Stimulated activated naive CD8-positive, alpha-beta T cell treated with anti-CD3 and anti-CD28 coated beads, Interleukin-15, amount 100 ng/mL, for 72 hours (primary cell): ENCODE results near the gene UFSP2.
A peak's percentile ranks its signal among the peaks of the same experiment; 100 is the strongest.

Source experiments
- ATAC-seq: fragments of 150-1000 bp; cut with Tn5 transposase; 2 replicates; pipeline ENCODE4 v1.10.0; 2021; ENCODE audit warnings: mild to moderate bottlenecking, moderate library complexity
- DNase-seq, 2 donors: peaks; one replicate each; pipeline ENCODE4 v3.0.0; 2021 to 2022
- H3K27ac Mint-ChIP-seq, 2 donors: one replicate each; pipeline ENCODE4 v1.8.0; 2022; ENCODE audit warnings: mild to moderate bottlenecking in 2 of 2, mixed read lengths in 2 of 2, moderate library complexity in 2 of 2
- H3K27me3 Mint-ChIP-seq: one replicate; pipeline ENCODE4 v1.8.0; 2022; ENCODE audit warnings: mixed read lengths
- H3K4me1 Mint-ChIP-seq: one replicate; pipeline ENCODE4 v1.8.0; 2022; ENCODE audit warnings: mild to moderate bottlenecking, mixed read lengths
- H3K4me3 Mint-ChIP-seq, 2 donors: one replicate each; pipeline ENCODE4 v1.8.0; 2022; ENCODE audit warnings: mild to moderate bottlenecking in 2 of 2, mixed read lengths in 2 of 2, moderate library complexity in 1 of 2
- H3K9me3 Mint-ChIP-seq, 2 donors: one replicate each; pipeline ENCODE4 v1.8.0; 2022; ENCODE audit warnings: mixed read lengths in 2 of 2

Gene UFSP2

GRCh38 chr4:185357733-185358440 lies 67.9 kb downstream of the UFSP2 start:
- Mint-ChIP-seq H3K4me1 (no peaks in the 10 kb centered on the region), H3K9me3 (no peaks in the 10 kb centered on the region), H3K27me3 (no peaks in the 10 kb centered on the region), H3K27ac (no peak overlapping the region), H3K4me3 (no peak overlapping the region)
- no peak for ATAC-seq
- no peak for DNase-seq

- H3K9me3 Mint-ChIP-seq = no peaks in the 10 kb centered on the region
- H3K27ac Mint-ChIP-seq = peak overlapping the region; percentile 19 to 41
- DNase-seq = no peak
- H3K4me3 Mint-ChIP-seq = no peak overlapping the region
- no peaks in the 10 kb centered on the region for H3K27me3 Mint-ChIP-seq
- no peak for ATAC-seq
- no peaks in the 10 kb centered on the region for H3K4me1 Mint-ChIP-seq
Observed at GRCh38 chr4:185357211-185357610, 68.6 kb downstream of the UFSP2 start.

GRCh38 chr4:185352741-185353140 lies 73.0 kb downstream of the UFSP2 start:
- ATAC-seq = no peak
- peak overlapping the region in 1 of 2 donors; percentile 78 for H3K27ac Mint-ChIP-seq
- no peak overlapping the region for H3K4me3 Mint-ChIP-seq
- no peaks in the 10 kb centered on the region for H3K4me1 Mint-ChIP-seq
- DNase-seq = no peak
- H3K27me3 Mint-ChIP-seq = no peaks in the 10 kb centered on the region
- no peaks in the 10 kb centered on the region for H3K9me3 Mint-ChIP-seq

GRCh38 chr4:185352202-185352601 lies 73.6 kb downstream of the UFSP2 start:
- no peak overlapping the region for H3K27ac Mint-ChIP-seq
- ATAC-seq = no peak

GRCh38 chr4:185351691-185352090 lies 74.1 kb downstream of the UFSP2 start:
- H3K27ac Mint-ChIP-seq = peak overlapping the region in 1 of 2 donors; percentile 21
- DNase-seq (no peak), ATAC-seq (no peak)
- no peaks in the 10 kb centered on the region for H3K9me3 Mint-ChIP-seq
- no peaks in the 10 kb centered on the region for H3K4me1 Mint-ChIP-seq
- no peak overlapping the region for H3K4me3 Mint-ChIP-seq
- no peaks in the 10 kb centered on the region for H3K27me3 Mint-ChIP-seq

More at GRCh38 chr4:185352202-185352601, 73.6 kb downstream of the UFSP2 start:
- Mint-ChIP-seq H3K27me3 (no peaks in the 10 kb centered on the region), H3K4me1 (no peaks in the 10 kb centered on the region), H3K9me3 (no peaks in the 10 kb centered on the region), H3K4me3 (no peak overlapping the region)
- no peak for DNase-seq
